ENCODE data around the gene MDFIC2.

The MDFIC2 gene

DNA sequence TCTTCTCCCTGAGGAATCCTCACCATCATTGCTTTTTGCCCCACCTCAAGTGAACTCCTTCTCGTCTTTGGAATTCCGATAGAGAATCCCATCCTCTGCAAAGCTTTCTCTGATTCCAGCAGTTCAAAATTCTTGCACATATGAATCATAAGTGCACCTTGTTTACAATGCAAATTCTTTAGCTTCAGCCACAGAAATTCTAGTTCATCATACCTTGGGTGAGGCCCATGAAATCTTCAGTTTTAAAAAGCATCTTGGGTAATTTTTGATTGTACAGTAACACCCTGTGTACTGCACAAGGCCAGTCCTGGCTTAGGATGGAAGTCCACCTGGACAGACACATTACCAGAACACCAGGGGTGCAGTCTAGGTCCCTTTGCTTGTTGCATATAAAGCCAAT is 30.8 kb downstream of the MDFIC2 start:
- TF ChIP-seq, protein P1, sequence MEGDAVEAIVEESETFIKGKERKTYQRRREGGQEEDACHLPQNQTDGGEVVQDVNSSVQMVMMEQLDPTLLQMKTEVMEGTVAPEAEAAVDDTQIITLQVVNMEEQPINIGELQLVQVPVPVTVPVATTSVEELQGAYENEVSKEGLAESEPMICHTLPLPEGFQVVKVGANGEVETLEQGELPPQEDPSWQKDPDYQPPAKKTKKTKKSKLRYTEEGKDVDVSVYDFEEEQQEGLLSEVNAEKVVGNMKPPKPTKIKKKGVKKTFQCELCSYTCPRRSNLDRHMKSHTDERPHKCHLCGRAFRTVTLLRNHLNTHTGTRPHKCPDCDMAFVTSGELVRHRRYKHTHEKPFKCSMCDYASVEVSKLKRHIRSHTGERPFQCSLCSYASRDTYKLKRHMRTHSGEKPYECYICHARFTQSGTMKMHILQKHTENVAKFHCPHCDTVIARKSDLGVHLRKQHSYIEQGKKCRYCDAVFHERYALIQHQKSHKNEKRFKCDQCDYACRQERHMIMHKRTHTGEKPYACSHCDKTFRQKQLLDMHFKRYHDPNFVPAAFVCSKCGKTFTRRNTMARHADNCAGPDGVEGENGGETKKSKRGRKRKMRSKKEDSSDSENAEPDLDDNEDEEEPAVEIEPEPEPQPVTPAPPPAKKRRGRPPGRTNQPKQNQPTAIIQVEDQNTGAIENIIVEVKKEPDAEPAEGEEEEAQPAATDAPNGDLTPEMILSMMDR (conservative IDR thresholded peaks at IDR 0.05), result no peak
- H3K27ac ChIP-seq, result no peak overlapping the region

DNA sequence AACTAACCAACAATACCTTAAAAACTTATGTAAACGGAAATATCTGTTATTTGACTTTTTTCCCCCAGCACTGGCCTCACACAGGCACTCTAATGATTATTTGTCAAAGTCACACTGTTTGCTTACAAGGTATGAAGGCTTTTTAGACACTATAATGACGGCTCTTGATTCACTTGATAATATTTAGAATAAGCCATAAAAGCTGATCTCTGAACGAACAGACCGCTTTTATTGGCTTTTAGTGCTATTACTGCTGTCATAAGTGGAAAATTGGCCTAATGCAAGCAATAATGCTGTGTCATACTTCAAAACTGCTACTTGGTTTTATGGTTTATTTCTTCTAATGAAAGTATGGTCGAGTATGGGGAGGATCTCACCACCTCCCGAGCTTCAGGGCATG is 35.1 kb downstream of the MDFIC2 start:
- TF ChIP-seq, protein P1 (conservative IDR thresholded peaks at IDR 0.05), result no peak
- no peak overlapping the region for H3K27ac ChIP-seq

DNA sequence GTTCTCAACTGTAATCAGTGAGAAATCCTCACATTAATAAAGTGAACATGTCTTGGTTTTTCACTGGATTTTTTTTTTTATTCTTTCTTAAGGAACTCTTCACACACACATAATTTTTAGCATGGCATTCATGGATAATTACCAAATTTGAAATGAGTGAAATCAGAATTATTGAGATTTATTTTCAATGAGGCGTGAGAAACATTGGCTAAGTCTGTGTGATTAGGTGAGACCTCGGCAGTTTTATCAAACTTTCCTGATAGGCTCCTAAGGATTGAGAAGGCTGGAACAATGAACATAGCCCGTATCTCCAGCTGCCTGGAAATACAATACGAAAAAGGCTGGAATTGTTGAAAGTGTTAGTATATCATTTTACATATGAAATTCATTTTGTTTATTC is 35.5 kb downstream of the MDFIC2 start:
- TF ChIP-seq, protein P1 (conservative IDR thresholded peaks at IDR 0.05), result no peak
- H3K27ac ChIP-seq, result no peak overlapping the region

DNA sequence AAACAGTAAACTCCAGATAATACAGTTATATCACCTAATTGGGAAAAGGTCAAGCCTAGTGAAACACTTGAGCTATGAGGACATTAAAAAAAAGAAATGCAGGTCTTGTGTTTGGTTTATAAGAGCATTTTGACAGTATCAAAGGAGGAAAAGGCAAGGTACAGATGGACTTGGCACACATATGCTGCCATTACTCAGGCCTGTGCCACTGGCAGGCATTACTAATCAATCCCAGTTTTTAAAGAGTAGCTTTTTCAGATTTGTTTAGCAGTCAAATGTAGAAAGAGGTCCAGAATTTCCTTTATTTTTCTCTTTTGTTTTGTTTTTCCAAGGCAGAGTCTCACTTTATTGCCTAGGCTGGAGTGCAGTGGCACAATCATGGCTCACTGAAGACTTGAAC is 38.9 kb downstream of the MDFIC2 start:
- no peak overlapping the region for H3K27ac ChIP-seq
- TF ChIP-seq, protein P1 (conservative IDR thresholded peaks at IDR 0.05), result no peak

DNA sequence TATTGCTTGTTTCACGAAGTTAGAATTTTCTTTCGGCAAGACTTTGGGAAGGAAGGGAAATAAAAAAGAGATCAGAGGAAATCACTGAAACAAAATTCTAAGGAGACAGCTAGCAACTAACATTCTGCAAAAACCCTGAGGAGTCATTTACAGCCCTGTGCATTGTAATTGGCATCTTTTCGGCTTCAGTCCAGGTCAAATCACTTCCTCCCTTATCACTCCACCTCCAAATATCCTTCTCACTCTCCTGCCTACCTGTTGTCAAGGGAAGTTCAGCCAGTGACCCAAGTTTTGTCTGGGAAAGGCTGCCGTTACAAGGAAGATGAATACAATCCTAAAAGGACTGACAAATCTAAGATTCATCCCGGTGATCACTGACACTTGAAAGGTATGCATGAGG is 39.6 kb downstream of the MDFIC2 start:
- TF ChIP-seq, protein P1 (conservative IDR thresholded peaks at IDR 0.05), result no peak
- H3K27ac ChIP-seq, result no peak overlapping the region

DNA sequence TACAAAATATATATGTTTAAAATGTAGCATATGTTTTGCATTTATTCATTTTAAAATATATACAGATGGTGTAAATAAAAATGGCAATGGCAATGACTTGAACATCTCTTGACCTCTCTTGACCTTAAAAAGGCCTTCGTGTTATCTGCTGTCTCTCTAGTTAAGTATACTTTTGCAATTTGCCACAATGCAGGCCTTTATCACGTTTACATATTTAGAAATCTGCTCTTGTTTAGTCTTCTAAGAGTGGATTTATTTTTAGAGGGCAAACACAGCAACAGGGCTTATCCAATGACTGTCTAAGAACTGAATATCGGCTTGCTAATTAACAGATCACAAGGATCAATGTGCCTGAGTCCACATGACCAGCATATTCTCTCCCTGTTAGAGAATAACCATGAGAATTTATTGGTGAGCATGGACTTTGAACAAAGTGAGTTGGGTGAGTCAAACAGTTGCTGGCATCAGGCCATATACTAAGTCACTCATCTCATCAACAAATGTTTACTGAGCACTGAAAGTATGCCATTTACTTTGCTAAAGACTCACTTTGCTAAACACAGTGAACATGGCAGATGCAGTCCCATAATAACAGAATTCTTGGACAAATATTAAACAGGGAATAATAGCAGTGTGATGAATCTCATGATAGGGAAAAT is 48.2 kb downstream of the MDFIC2 start:
- no peak overlapping the region for H3K27ac ChIP-seq
- TF ChIP-seq, protein P1 (conservative IDR thresholded peaks at IDR 0.05), result no peak

DNA sequence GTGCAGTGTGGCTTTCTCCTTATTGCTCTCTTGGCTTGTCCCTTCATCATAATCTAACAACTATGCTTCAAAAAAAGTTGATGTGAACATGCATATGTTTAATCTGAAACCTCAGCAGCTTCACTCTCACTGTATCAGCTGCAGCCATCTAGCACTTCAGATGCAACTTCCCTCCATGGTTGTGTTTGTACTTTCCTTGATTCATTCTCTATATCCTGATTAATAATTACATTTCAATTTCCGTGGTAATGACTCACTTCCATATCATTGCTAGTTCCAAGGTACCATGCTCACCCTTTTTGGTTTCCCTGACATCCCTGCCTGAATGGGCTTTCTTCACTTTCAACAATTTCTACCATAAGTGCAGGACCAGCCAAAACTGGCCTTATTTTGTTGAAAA is 51.2 kb downstream of the MDFIC2 start:
- TF ChIP-seq, protein P1 (conservative IDR thresholded peaks at IDR 0.05), result no peak
- no peak overlapping the region for H3K27ac ChIP-seq
